8988T (cell line): ENCODE data around the gene TMEM174.

Source experiments
- DNase-seq: peaks from one replicate; pipeline ENCODE4 v3.0.0; 2011

TMEM174 gene

GRCh38 chr5:73154208-73155006, 18.6 kb upstream of the TMEM174 start:
- DNase-seq = no peak

- no peak for DNase-seq
Measured at GRCh38 chr5:73155271-73156222, 17.4 kb upstream of the TMEM174 start.

DNA sequence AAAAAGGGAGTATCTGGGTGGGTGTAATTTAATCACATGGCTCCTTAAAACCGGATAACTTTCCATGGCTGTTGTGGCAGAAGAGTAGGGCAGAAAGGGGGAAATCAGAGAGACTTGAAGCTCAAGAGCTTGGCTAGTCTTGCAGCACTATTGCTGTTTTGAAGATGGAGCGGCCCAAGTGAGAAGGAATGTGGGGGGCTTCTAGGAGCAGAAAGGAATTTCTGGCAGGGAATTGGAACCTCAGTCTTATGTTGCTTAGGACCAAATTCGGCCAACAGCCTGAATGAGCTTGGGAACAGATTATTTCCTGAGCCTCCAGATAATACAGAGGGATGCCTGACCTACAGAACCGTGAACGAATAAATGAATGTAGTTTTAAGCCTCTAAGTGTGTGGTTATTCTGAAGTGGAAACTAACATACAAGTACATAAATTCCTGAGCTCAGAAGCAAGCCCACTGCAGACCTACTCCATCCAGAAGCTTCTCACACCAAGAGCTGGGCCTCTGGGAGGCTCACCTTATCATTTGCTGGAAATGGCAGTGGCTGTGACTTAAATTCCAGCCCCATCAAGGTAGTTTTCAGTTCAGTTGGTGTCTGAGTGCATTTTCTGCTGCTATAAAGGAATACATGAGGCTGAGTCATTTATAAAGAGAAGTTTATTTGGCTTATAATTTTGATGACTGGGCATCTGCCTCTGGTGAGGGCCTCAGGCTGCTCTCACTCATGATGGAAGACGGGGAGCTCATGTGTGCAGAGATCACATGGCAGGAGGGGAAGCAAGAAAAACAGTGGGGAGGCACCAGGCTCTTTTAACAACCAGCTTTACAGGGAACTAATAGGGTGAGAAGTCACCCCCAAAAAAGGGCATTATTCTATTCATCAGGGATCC, 15.3 kb upstream of the TMEM174 start:
- no peak for DNase-seq

DNA sequence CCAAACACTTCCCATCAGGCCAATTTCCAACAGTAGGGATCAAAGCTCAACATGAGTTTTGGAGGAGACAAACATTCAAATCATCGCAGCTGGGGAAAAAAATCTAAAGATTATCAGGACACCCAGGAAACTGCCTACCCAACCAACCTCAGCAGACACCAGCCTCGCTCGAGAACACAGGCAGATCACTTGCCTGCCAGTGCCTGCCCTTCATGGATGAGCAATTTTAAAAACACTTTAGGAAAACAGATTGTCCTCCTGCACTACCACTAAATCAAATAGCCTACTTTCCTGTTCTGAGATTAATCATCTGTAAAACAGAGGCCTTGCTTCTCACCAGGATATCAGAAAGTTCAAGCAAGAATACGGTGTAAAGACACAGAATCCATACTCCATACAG, 14.7 kb upstream of the TMEM174 start:
- DNase-seq = no peak

DNA sequence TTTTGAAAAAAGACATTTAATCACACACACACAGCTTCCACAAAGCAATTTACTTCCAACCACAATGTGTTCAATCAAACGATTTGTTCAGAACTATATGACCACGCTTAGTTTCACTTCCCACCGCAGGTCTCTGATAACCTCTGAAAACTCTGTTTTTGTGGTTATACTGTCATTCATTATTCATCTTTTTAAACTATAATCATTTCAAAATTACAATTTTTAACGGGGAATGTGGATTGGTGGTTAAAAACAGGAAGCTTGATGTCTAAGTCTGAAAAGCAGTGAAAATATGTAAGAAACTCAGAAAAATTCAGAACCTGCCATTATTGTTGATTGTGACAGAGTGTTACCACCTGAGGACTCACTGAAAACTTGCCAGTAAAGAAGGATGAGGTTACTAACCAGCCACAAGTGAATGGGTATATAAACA, 12.7 kb upstream of the TMEM174 start:
- DNase-seq = no peak

DNA sequence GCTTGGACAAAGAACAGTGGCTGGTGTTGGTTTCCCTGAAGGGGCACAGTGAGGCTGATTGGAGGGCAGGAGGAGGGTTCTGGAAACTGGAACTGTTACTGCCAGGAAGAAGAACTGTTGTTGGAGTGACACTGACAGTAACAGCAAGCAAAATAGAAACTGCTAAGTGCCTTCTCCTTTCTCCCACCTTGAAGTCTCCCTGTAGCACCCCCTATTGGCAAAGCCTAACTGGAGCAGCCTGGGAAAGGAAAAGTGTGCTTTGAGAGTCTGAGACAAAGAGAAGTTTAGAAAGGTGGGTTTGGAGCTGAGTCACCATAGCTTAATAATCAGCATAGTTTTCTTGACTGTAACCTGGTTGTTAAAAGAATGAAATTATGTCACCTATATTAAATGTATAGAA, 2.5 kb upstream of the TMEM174 start:
- no peak for DNase-seq

DNA sequence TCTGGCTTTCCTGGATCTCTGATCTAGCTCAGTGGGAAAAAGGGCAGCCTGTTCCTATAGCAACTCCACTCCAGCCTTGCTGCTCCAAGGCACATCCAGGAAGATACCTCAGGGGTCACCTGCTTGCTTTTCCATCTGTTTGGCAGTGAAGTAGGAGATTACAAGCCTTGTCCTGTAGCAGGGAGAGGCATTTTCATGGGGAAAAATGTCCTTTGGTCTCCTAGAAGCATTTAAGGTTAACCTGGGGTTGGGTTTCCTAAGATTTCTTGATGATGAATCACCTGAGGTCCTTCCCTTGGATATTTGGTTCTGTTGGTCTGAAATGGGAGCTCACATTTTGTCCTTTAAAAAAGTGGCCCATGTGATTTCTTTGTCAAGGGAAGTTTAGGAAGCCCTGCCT, 1.5 kb upstream of the TMEM174 start:
- no peak for DNase-seq

DNA sequence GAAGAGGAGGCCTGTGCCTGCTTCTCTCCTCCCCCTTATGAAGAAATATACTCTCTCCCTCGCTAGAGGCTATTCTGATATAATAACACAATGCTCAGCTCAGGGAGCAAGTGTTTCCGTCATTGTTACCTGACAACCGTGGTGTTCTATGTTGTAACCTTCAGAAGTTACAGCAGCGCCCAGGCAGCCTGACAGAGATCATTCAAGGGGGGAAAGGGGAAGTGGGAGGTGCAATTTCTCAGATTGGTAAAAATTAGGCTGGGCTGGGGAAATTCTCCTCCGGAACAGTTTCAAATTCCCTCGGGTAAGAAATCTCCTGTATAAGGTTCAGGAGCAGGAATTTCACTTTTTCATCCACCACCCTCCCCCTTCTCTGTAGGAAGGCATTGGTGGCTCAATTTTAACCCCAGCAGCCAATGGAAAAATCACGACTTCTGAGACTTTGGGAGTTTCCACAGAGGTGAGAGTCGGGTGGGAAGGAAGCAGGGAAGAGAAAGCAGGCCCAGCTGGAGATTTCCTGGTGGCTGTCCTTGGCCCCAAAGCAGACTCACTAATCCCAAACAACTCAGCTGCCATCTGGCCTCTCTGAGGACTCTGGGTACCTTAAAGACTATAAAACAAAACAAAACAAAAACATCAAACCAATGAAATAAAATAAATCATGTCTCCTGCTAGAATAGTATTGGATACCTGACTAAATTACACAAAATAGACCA, 1.3 kb downstream of the TMEM174 start:
- no peak for DNase-seq

GRCh38 chr5:73176250-73176649, 3.3 kb downstream of the TMEM174 start:
- no peak for DNase-seq

GRCh38 chr5:73178265-73178664, 5.3 kb downstream of the TMEM174 start:
- no peak for DNase-seq

- DNase-seq = no peak
Measured at GRCh38 chr5:73179730-73180129, 6.7 kb downstream of the TMEM174 start.

GRCh38 chr5:73180566-73180965, 7.6 kb downstream of the TMEM174 start:
- no peak for DNase-seq

DNA sequence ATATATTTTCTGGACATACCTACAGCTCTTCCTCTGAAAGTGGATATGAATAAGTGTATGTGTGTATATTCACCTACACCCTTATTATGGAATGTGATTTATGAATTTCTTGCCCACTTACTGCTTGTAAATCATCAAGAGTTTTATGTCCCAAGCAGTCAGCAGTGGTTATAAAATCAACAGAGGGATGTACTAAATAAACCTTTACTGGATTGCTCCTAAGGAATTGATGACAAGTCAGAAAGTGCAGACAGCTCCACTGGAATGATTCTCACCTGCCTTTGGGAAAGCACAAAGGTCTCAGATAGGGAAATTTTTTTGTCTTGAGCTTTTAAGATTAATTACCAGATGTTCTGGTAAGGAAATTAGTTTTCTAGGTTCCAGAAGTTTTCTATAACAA, 9.3 kb downstream of the TMEM174 start:
- DNase-seq = no peak

GRCh38 chr5:73183000-73183399, 10.0 kb downstream of the TMEM174 start:
- no peak for DNase-seq

DNA sequence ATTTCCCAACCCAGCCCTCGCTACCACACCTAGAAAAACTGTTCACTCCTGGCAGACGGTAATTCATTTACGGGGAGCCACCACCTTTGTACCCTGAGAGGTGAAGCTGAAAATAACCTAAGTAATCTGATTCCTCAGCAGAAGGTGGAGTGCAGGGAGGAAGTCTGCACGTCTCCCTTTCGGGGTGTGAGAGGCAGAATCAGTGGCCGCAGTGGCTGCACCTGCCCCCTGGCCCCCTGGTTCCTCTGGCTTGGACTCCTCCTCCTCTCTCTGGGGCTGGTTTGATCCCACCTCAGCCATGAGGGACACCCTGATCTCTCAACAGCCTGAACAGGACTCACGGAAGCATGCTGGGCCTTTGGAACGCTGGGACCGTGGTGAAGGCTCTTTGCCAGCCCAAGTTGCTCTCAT, 10.5 kb downstream of the TMEM174 start:
- DNase-seq = no peak

DNA sequence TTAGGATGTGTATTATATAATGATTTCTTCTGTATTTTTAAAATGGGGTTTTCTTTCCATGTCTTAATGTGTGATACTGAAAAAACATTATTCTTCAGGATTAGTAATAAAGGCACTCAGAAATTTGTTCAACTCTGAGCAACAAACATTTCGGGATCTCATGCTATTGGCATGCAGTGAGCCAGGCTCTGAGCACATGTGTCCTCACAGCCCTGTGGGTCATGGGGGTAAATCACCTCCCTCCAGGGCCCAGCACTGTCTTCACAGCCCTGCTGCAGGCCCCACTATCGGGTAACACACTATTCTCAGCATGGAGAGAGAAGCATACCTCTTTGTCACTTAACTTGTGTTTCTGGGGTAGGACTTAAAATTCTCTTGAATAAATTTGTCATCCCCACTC, 14.0 kb downstream of the TMEM174 start:
- no peak for DNase-seq

DNA sequence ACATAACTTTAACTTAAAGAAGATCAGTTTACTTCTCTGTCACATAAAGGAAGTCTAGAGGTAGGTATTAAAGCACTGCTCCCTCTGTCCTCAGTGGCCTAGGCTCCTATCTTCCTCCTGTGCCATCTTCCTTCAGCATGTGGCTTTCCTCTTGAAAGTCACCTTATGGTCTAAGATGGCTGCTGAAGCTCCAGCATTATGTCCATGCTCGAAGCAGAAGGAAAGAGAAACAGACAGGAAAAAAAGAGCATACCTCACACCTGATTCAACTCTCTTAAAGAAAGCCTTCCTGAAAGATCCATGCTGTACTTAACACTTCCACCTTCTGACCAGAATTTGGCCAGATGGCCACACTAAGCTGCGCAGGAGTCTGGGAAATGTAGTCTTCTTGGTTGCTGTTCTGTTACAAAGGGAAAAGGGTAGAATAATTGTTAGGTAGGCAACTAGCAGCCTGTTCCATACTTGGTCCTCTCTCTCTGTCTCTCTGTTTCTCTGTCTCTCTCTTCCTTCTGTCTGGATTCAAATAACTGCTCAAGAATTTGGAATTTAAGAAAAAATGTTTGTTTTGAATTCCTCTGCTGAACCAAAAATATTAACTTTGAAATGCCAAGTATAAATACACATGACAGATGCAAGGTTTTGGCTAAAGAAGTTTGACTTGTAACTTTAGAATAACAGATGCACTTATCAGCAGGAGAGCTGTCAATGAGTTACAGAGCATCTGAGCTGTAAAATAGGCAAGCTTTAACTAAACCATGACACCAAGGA, 16.0 kb downstream of the TMEM174 start:
- DNase-seq = no peak

DNA sequence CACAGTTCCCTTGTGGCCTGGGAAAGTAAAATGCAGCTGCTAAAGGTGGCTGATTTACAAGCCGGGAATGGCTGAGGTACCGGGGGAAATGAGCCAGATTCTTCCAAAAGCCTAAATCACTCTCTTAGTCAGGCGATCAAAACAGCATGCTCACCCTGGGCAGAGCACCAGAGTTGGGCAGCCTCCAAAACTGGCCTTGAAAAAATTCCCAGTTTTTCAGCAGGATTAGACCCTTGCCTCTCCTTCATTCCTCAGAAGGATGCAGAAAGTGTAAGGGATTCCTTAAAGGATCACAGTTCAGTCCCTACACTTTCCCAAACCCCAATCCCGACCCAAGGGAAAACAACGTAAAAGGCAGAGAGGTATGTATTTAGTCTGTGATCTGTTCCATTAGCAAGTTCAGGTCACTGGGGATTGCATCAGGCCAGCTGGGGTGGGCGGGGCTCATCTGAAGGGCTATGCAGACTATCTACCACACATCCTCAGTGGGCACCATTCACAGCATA, 16.9 kb downstream of the TMEM174 start:
- DNase-seq = no peak

DNA sequence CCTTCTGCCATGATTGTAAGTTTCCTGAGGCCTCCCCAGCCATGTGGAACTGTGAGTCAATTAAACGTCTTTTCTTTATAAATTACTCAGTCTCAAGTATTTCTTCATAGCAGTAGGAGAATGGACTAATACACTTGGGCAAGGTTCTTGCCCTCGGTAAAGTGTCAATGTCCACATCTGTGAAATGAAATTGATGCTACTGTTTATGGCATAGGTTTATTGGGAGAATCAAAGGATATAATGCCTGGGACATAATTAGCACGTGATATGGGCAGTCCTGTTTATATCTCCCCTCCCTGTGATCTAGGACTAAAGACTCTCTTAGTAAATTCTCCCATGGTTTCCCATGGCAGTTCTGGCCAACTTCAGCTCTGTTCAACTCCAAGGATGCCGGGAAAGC, 19.4 kb downstream of the TMEM174 start:
- DNase-seq = no peak

GRCh38 chr5:73193592-73193991, 20.6 kb downstream of the TMEM174 start:
- no peak for DNase-seq

- no peak for DNase-seq
Measured at GRCh38 chr5:73196201-73196600, 23.2 kb downstream of the TMEM174 start.
